IPS-NIHi7 (cell line): ENCODE results near the gene IKZF3.
"Not testable (repeated sequence)": the region's sequence is repeated elsewhere in the genome, so short reads cannot be mapped to it uniquely, and the experiment has no call there.

ENCODE experiments used
- DNase-seq: peaks from one replicate; pipeline ENCODE4 v3.0.0; 2012; ENCODE audit warnings: mixed read lengths; ENCODE audit errors: extremely low spot score

Gene IKZF3

GRCh38 chr17:39716879-39717536 lies 147.1 kb downstream of the IKZF3 start:
- no peak for DNase-seq

GRCh38 chr17:39716073-39716818 lies 147.9 kb downstream of the IKZF3 start:
- no peak for DNase-seq

- DNase-seq = no peak
Observed at GRCh38 chr17:39715375-39716072, 148.6 kb downstream of the IKZF3 start.

DNA sequence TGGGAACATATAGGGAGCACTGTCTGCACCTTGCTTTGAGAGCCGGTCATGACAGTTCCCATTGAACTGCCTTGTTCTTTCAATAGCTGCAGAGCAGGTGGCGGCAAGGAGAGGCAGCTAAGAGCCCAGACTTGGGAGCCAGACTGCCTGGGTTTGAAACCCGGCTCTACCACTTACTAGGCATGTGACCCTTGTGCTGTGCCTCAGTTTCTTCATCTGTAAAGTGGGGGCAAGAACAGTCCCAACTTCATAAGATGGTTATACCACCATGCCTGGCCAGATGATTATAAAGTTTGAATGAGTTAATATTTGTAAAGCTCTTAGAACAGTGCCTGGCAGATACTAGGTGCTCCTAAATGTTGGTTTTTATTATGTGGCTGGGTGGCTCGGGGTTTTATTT lies 149.9 kb downstream of the IKZF3 start:
- no peak for DNase-seq

- no peak for DNase-seq
Observed at GRCh38 chr17:39711851-39712250, 152.3 kb downstream of the IKZF3 start.

DNA sequence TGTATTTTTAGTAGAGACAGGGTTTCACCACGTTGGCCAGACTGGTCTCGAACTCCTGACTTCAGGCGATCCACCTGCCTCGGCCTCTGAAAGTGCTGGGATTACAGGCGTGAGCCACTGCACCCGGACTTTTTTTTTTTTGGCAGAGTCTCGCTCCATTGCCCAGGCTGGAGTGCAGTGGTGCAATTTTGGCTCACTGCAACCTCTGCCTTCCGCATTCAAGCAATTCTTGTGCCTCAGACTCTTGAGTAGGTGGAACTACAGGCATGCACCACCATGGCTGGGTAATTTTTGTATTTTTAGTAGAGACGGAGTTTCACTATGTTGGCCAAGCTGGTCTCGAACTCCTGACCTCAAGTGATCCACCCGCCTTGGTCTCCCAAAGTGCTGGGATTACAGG lies 153.0 kb downstream of the IKZF3 start:
- not testable (repeated sequence) for DNase-seq

- DNase-seq = no peak
Observed at GRCh38 chr17:39709998-39710964, 153.8 kb downstream of the IKZF3 start.

DNA sequence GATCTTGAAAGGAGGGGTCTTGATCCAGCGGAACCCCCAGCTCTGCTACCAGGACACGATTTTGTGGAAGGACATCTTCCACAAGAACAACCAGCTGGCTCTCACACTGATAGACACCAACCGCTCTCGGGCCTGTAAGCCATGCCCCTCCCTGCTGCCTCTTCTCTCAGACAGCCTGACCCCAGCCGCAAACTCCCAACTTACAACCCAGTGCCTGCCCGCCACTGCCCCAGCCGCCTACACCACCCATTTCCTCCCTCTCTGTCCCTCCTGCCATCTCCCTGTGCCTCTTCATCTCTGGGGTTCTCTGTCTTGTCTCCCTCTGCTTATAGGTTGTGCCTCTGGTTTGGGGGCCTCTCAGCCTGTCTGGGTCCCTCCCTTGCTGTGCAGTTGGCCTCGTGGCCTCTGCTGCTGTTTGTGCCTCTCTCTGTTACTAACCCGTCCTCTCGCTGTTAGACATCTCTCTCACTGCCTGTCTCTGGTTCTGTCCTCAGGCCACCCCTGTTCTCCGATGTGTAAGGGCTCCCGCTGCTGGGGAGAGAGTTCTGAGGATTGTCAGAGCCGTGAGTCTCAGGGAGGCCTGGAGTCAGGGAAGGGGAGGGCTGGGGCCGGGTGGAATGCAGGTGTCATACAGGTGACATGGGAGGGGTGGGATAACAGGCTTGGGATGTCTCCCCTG lies 154.7 kb downstream of the IKZF3 start:
- DNase-seq = no peak
